DMS79 (cell line): ENCODE data around the gene ZNF20.
"Not testable (repeated sequence)": the region's sequence is repeated elsewhere in the genome, so short reads cannot be mapped to it uniquely, and the experiment has no call there.

Source experiments
- DNase-seq: peaks from one replicate; lab custom pipeline; 2025; lab: John Stamatoyannopoulos, UW

The ZNF20 gene

DNA sequence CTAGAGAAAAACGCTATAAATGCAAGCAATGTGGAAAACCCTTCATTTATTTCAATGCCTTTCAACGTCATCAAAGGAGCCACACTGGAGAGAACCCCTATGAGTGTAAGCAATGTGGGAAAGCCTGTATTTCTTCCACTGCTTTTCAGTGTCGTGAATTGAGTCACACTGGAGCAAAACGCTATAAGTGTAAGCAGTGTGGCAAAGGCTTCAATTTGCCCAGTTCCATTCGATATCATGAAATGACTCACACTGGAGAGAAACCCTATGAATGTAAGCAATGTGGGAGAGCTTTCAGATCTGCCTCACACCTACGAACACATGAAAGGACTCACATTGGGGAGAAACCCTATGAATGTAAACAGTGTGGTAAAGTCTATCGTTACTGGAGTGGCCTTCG is 27.4 kb downstream of the ZNF20 start:
- no peak for DNase-seq

DNA sequence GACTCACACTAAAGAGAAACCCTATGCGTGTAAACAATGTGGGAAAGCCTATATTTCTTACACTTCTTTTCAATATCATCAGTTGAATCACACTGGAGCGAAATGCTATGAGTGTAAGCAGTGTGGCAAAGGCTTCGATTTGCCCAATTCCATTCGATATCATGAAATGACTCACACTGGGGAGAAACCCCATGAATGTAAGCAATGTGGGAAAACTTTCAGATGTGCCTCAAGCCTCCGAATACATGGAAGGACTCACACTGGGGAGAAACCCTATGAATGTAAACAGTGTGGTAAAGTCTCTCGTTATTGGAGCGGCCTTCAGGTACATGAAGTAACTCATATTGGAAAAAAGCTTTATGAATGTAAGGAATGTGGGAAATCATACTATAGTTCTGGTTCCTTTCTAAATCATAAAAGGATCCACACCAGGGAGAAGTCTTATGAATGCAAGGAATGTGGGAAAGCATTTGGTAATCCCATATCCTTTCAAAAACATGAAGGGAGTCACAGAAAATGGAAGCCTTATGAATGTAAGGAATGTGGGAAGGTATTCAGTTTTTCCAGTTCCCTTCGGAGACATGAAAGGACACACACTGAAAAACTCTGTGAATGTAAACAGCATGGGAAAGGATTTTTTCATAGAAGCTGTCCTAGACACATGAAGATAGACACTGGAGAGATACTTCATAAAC is 28.1 kb downstream of the ZNF20 start:
- DNase-seq, result no peak

DNA sequence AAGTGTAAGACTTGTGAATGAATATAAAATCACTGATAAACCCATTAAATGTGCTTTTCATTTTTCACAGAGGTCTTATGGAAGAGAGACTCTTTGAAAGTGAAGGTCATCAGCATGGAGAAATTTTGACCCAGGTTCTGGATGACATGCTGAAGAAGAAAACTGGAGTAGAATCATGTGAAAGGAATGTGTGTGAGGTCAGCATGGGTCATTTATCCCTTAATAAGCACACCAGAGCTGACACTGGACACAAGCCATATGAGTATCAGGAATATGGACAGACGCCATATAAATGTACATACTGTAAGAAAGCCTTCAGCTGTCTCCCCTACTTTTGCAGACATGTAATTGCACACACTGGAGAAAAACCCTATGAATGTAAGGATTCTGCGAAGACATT is 29.0 kb downstream of the ZNF20 start:
- DNase-seq, result no peak

DNA sequence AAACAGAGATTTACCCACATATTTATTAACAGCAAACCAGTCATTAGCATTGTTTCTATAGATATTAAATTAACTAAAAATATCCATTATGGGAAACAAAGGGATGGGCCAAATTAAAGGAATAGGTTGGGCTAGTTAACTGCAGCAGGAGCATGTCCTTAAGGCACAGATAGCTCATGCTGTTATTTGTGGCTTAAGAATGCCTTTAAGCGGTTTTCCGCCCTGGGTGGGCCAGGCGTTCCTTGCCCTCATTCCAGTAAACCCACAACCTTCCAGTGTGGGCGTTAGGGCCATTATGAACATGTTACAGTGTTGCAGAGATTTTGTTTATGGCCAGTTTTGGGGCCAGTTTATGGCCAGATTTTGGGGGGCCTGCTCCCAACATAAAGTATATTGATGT is 36.2 kb downstream of the ZNF20 start:
- DNase-seq, result not testable (repeated sequence)

- DNase-seq, result no peak
Measured at GRCh38 chr19:12098040-12098439, 42.1 kb downstream of the ZNF20 start.

GRCh38 chr19:12095111-12095790 is 44.9 kb downstream of the ZNF20 start:
- no peak for DNase-seq

DNA sequence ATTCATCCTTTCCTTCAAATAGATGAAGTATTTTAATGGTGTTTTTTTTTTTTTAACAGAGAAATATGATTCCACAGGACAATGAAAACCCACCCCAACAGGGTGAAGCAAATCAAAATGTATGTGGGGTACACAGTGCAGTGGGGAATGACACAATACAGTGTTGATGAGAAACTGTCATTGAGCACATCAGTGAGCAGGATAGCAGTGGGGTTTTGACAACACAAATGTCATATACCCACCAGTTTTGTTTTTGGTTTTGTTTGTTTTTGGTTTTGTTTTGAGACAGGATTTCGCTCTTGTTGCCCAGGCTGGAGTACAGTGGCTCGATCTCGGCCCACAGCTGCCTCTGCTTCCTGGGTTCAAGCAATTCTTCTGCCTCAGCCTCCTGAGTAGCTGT is 46.4 kb downstream of the ZNF20 start:
- no peak for DNase-seq

GRCh38 chr19:12092956-12093355 is 47.2 kb downstream of the ZNF20 start:
- DNase-seq, result no peak

DNA sequence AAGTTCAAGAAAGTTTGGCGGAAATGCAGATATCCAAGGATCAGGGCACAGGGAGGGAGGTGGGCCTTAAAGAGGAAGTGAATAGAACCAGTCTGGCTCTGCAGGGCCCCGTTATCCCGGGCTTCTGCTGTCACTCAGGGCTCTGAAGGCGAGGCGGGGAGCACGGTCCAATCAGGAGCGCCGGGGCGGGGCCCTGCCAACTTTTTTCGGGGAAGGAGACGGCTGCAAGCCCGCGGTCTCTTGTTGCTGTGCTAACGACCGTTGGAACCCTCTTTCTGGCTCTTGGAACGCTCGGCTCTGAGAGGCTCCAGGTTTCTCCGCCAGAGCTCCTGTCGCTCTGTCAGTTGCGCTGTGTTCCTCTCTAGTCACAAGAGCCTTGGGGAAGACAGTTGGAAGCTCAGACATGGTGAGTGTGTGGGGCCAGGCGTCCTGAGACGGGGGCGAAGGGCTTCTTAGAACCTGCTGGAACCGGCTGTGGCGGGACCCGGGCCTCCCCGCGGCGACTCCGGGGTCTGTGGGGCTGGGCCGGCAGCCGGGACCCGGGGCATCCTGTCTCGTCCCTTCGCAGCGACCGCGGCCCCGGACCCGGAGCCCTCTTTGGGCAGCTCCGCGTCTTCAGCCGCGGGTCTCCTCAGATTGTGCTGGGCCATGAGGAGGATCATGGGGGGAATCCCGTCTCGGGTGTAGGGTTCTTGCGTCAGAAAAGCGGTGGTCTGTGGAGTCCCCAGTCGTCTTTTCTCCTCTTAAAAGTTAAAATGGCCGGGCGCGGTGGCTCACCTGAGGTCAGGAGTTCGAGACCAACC is 47.9 kb downstream of the ZNF20 start:
- DNase-seq, result peak; percentile 2

DNA sequence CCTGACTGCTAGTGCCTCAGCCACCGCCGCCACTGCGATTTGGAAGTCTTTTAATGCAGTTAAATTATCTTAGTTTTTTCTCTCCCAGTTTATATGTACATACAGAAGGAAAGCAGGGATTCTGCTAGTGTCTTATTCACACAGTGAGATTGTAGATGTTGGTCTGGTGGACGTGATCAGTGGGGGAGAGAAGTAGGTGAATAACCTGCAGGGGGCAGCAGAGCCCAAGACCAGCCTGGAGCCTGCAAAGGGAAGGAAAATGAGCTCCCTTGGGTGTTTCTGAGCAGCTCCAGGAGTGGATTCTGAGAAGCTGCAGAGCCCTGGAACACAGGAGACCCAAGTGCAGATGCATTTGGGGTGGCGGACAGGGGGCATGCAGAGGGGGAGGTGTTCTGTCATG is 49.3 kb downstream of the ZNF20 start:
- peak; percentile 11 for DNase-seq

- DNase-seq, result no peak
Measured at GRCh38 chr19:12085074-12085818, 54.9 kb downstream of the ZNF20 start.

GRCh38 chr19:12083336-12083735 is 56.8 kb downstream of the ZNF20 start:
- DNase-seq, result not testable (repeated sequence)
